ENCODE data around the gene SLC25A12. TPM values are rescaled to one million over a fixed set of nuclear protein-coding genes. Genes with fewer than 3 reads are reported as not detected.

Gene SLC25A12
- total and polyA plus RNA-seq, 2 of the 13 experiments (the other 11 are each of a cell fraction or from before 2014, with no cell fraction given) = 8.1 to 15.9 TPM

- peak; percentile 56 for DNase-seq (ENCODE audit: low spot score)
- ATAC-seq = peak; percentile 87
- Histone ChIP-seq H3K4me1 (ENCODE audit: insufficient read depth, low read length) (peaks cover 17% of the 10 kb centered on the region), H3K4me2 (ENCODE audit: low read depth, low read length) (peak overlapping the region; percentile 49; the same call in 1 of the 2 replicates), H3K79me2 (ENCODE audit: insufficient read depth, low read length) (no peaks in the 10 kb centered on the region), H4K20me1 (ENCODE audit: insufficient read depth, low read length) (no peaks in the 10 kb centered on the region), H3K27me3 (ENCODE audit: control insufficient read depth in 1 of 2, insufficient read depth in 2 of 2, low read length in 2 of 2) (no peaks in the 10 kb centered on the region), H3K27ac (ENCODE audit: extremely low read length, insufficient read depth, low read length) (peak overlapping the region; percentile 48), H2AFZ (ENCODE audit: low read length) (no peak overlapping the region), H3K36me3 (replicated peaks in 1 of 2; ENCODE audit: control insufficient read depth in 1 of 2, insufficient read depth in 2 of 2, low read length in 2 of 2) (no peaks in the 10 kb centered on the region), H3K9ac (ENCODE audit: insufficient read depth, low read depth, low read length) (no peak overlapping the region), H3K4me3 (replicated peaks in 1 of 3; ENCODE audit: insufficient read depth in 1 of 3, low read depth in 2 of 3, low read length in 3 of 3) (peak overlapping the region in 1 of 3 experiments; percentile 2; a peak in 1 of 6 replicates), H3K9me3 (ENCODE audit: low read length) (no peaks in the 10 kb centered on the region)
- intact Hi-C loops (cut with micrococcal nuclease; ENCODE audit: unreplicated experiment) = loop anchor here (10.0 kb wide), 1 partner anchor 64 kb away; no protein-coding TSS in a partner anchor
- in situ Hi-C loops (cut with HindIII; ENCODE audit: extremely low pct_ligation_motif_present, low pct_unique_long_range_greater_than_20kb) = no loop called here
- CTCF ChIA-PET (ENCODE audit: low intra/inter-chr PET ratio, low total read pairs) = no interaction called here
- POLR2A ChIA-PET = no interaction called here
- FAIRE-seq = peak; percentile 55
- WGBS (ENCODE audit: low lambda C conversion rate) = 57% methylated on average over 2 of the region's 2 CpGs
- BruUV-seq (replicated peaks) = no TSS peak
- TF ChIP-seq REL (CRISPR knock-in tag; conservative IDR thresholded peaks at IDR 0.05) = no peak
- TF ChIP-seq PATZ1 (CRISPR knock-in tag; IDR thresholded peaks at IDR 0.05) = no peak
- no peak for TF ChIP-seq TMF1 (CRISPR knock-in tag; IDR thresholded peaks at IDR 0.05; ENCODE audit: low read depth)
- no peak for TF ChIP-seq GLI4 (CRISPR knock-in tag; IDR thresholded peaks at IDR 0.05; ENCODE audit: borderline replicate concordance)
- no peak for TF ChIP-seq HNRNPUL1 (IDR thresholded peaks at IDR 0.05; ENCODE audit: low read depth, low read length)
- TF ChIP-seq ZBTB1 (CRISPR knock-in tag; IDR thresholded peaks at IDR 0.05; ENCODE audit: borderline replicate concordance) = no peak
- no peak for TF ChIP-seq RBM22 (optimal IDR thresholded peaks at IDR 0.05; ENCODE audit: low read length)
- no peak for TF ChIP-seq DPF2 (CRISPR knock-in tag; IDR thresholded peaks at IDR 0.05; ENCODE audit: borderline replicate concordance, low read depth)
- no peak for TF ChIP-seq ZNF282 (IDR thresholded peaks at IDR 0.05; ENCODE audit: partially characterized antibody)
- no peak for TF ChIP-seq ELF4 (CRISPR knock-in tag; IDR thresholded peaks at IDR 0.05; ENCODE audit: borderline replicate concordance)
- TF ChIP-seq TEAD3 (CRISPR knock-in tag; optimal IDR thresholded peaks at IDR 0.05; ENCODE audit: borderline replicate concordance) = peak; percentile 47
- TF ChIP-seq, protein P1, sequence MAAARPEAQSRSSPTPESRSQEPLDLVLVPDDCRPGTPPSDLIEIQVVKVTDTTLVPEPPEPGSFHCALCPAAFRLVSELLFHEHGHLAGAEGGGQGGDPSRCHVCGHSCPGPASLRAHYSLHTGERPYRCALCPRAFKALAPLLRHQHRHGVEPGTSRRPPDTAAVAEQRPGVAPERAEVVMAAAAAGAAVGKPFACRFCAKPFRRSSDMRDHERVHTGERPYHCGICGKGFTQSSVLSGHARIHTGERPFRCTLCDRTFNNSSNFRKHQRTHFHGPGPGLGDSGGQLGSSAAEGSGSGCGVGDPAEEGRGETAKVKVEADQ (CRISPR knock-in tag; IDR thresholded peaks at IDR 0.05; ENCODE audit: borderline replicate concordance) = no peak
- peak; percentile 83 for TF ChIP-seq SIX4 (CRISPR knock-in tag; IDR thresholded peaks at IDR 0.05)
- no peak for TF ChIP-seq SIN3B (IDR thresholded peaks at IDR 0.05; ENCODE audit: low read length)
- TF ChIP-seq HNF4A (CRISPR knock-in tag; IDR thresholded peaks at IDR 0.05) = peak; percentile 56
- no peak for TF ChIP-seq ZNF709 (CRISPR knock-in tag; IDR thresholded peaks at IDR 0.05)
- no peak for TF ChIP-seq SKIL (CRISPR knock-in tag; IDR thresholded peaks at IDR 0.05; ENCODE audit: borderline replicate concordance)
- TF ChIP-seq POLR2AphosphoS2 (IDR thresholded peaks at IDR 0.05; ENCODE audit: low read depth, low read length) = no peak
- TF ChIP-seq ZNF264 (CRISPR knock-in tag; IDR thresholded peaks at IDR 0.05) = no peak
- TF ChIP-seq MXI1 (IDR thresholded peaks at IDR 0.05; ENCODE audit: borderline replicate concordance, low read depth, low read length) = no peak
These were observed 15.5 kb downstream of the SLC25A12 start for GRCh38 chr2:171878481-171878993.
